Measurements from ENCODE around the gene TRIM51G. TPM values are rescaled to one million over a fixed set of nuclear protein-coding genes. Genes with fewer than 3 reads are reported as not detected.
"Not testable (repeated sequence)": the region's sequence is repeated elsewhere in the genome, so short reads cannot be mapped to it uniquely, and the experiment has no call there.

Gene TRIM51G, protein sequence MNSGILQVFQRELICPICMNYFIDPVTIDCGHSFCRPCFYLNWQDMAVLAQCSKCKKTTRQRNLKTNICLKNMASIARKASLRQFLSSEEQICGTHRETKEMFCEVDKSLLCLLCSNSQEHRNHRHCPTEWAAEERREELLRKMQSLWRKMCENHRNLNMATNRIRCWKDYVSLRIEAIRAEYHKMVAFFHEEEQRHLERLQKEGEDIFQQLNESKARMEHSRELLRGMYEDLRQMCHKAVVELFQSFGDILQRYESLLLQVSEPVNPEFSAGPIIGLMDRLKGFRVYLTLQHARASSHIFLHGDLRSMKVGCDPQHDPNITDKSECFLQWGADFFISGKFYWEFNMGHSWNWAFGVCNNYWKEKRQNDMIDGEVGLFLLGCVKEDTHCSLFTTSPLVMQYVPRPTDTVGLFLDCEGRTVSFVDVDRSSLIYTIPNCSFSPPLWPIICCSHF
- total RNA-seq (2014; rRNA removed; shearing (Covaris generic)): not detected in 2 replicates

DNA sequence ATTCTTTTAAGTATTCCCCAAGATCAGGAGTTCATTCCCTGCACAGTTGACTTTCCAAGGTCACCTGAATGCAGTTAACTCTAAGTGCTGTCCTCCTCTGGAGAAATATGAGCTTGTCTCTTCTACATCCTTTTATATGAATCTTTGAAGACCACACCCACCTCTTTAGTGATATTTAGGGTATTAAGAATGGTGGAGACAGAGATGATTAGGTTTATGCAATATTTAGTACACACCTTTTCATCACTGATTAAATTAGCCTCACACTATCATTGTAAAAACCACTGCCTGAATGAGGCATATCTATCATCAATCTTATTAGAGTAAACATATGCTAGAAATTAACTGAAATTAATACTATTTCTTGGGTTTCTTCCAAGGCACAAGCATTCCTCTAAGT, at the start of gene TRIM51G:
Gene TRIM51G (minus strand): TSS at position 101 of the 400 bp plus-strand sequence. CDS start 2,190 bp downstream, outside the sequence.
- DNase-seq (ENCODE audit: low read depth): not testable (repeated sequence)

DNA sequence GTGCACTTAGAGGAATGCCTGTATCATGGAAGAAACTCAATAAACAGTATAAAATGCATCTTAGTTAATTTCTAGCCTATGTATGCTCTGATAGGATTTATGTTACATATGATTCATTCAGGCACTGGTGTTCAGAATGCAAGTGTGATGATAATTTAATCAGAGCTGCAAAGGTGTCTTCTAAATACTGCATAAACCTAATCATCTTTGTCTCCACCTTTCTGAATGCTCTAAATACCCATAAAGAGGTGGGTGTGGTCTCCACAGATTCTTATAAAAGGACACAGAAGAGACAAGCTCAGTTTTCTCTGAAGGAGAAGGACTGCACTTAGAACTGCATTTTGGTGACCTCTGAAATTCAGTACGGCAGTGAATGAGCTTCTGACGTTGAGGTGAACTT, 44.8 kb upstream of the TRIM51G start, which contains the start of gene TRIM49B:
Gene TRIM49B (plus strand): TSS at position 301 of the 400 bp plus-strand sequence. CDS start 2,777 bp downstream, outside the sequence.
- DNase-seq (ENCODE audit: low read depth): not testable (repeated sequence)

DNA sequence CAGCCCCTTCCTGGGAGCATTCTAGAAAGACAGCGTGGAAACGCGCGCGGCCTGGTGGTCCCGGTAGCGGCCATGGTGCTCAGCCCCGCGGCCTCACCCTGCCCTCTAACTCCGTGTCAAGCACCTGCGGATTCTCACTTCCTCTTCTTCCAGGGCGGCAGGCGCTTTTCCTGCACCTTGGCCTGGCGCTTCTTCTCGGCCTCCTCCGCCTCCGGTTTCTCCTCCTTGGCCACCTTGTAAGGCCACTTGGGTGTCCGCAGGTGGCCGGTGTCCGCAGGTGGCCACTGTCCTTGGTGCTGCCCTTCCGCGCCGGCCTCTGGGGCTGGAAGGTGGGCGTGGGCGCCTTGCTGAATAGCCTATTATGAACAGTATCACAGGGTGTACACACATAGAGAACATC, 15.1 kb downstream of the TRIM51G start:
- not testable (repeated sequence) for DNase-seq (ENCODE audit: low read depth)

DNA sequence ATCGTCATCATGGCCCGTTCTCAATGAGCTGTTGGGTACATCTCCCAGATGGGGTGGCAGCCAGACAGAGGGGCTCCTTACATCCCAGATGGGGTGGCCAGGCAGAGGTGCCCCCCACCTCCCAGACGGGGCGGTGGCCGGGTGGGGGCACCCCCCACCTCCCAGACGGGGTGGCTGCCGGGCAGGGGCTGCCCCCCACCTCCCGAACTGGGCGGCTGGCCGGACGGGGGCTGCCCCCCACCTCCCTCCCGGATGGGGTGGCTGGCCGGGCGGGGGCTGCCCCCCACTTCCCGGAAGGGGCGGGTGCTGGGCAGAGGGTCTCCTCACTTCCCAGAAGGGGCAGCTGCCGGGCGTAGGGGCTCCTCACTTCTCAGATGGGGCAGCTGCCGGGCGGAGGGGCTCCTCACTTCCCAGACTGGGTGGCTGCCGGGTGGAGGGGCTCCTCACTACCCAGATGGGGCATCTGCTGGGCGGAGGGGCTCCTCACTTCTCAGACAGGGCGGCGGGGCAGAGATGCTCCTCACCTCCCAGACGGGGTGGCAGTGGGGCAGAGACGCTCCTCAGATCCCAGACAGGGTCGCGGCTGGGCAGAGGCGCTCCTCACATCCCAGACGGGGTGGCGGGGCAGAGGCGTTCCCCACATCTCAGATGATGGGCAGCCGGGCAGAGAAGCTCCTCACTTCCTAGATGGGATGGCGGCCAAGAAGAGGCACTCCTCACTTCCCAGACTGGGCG, 28.2 kb downstream of the TRIM51G start:
- DNase-seq (ENCODE audit: low read depth): not testable (repeated sequence)

DNA sequence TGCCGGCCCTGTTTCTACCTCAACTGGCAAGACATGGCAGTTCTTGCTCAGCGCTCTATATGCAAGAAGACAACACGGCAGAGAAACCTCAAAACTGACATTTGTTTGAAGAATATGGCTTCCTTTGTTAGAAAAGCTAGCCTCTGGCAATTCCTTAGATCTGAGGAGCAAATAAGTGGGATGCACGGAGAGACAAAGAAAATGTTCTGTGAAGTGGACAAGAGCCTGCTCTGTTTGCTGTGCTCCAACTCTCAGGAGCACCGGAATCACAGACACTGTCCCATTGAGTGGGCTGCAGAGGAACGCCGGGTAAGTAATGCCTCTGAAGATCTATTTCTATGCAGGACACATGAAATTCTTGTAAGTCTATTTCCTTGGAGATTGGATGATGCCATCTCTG, 37.9 kb downstream of the TRIM51G start:
- not testable (repeated sequence) for DNase-seq (ENCODE audit: low read depth)

Other genes with a start within 250 kb of the TRIM51G start
- gene TRIM49B, start 44.9 kb upstream of the TRIM51G start, total RNA-seq (2014; rRNA removed; shearing (Covaris generic)): not detected in 2 replicates
- not detected in 2 replicates for gene TRIM64C, start 75.2 kb upstream of the TRIM51G start, total RNA-seq (2014; rRNA removed; shearing (Covaris generic))
- gene FOLH1, start 224.7 kb upstream of the TRIM51G start, total RNA-seq (2014; rRNA removed; shearing (Covaris generic)): 0.24 and 0.49 TPM in 2 replicates